ENCODE measurements around the gene ALS2.

The ALS2 gene

DNA sequence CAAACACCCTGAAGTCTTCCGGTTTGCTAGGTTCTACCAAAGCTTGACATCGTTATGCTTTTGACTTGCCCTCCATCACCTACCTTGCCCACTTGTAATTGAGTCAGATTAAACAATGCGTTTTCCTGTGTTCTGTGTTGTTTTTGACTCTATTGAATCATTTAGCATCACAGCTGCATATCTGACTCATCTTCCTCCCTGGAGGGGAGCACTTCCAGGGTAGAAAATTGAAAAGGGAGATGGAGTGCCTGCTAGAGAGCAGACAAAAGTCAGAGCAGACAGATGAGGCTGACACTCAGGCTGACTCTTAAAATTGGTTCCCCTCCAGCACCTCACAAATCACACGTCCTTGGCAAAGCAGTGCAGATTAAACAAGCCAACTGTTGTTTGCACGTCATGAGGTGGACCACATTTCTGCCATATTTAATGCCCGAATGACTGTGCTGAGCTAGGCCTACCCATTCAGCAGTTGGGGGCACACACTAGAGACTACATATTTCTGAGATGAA lies 84.5 kb downstream of the ALS2 start:
- DNase-seq (ENCODE audit: low read depth): no peak
- H3K4me3 ChIP-seq (ENCODE audit: low read depth, low read length): no peak overlapping the region
- TF ChIP-seq, protein P1, sequence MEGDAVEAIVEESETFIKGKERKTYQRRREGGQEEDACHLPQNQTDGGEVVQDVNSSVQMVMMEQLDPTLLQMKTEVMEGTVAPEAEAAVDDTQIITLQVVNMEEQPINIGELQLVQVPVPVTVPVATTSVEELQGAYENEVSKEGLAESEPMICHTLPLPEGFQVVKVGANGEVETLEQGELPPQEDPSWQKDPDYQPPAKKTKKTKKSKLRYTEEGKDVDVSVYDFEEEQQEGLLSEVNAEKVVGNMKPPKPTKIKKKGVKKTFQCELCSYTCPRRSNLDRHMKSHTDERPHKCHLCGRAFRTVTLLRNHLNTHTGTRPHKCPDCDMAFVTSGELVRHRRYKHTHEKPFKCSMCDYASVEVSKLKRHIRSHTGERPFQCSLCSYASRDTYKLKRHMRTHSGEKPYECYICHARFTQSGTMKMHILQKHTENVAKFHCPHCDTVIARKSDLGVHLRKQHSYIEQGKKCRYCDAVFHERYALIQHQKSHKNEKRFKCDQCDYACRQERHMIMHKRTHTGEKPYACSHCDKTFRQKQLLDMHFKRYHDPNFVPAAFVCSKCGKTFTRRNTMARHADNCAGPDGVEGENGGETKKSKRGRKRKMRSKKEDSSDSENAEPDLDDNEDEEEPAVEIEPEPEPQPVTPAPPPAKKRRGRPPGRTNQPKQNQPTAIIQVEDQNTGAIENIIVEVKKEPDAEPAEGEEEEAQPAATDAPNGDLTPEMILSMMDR (IDR thresholded peaks at IDR 0.05; ENCODE audit: insufficient read depth, low read depth, low read length, missing control alignments): no peak

DNA sequence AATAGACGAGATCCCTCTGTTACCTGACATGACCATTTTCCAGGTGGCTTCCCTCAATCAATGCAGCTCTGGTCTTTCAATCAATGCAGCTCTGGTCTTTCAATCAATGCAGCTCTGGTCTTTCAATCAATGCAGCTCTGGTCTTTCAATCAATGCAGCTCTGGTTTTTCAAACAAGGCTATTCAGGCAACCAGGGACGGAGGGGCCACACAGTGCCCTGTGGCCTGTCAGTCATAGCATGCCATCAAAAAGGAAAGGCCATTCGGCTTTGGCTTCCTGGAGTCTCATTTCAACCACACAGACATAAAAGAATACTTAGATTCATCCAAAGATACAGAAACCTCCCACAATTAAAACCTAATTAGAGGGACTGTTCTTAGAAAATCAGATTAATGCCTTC lies 95.6 kb downstream of the ALS2 start:
- no peak for DNase-seq (ENCODE audit: low read depth)
- no peak overlapping the region for H3K4me3 ChIP-seq (ENCODE audit: low read depth, low read length)
- TF ChIP-seq, protein P1 (IDR thresholded peaks at IDR 0.05; ENCODE audit: insufficient read depth, low read depth, low read length, missing control alignments): no peak

DNA sequence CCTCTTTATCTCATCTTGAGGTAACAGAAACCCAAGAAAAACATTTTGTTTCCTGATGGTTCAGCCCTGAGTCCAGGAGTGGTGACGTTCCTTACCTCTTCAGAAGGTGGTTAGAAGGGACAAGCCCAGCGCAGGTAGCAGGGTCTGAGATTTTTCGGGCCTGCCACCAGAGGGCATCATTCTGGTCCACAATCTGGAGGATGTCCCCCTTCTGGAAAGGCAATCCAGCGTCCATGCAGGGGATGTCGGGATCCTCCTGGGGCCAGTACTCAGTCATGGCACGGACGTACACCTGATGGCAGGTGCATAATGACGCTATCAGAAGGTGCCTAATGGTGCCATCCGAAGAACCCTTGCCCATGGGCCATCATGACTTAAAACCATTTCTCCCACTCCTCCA lies 100.0 kb downstream of the ALS2 start:
- H3K4me3 ChIP-seq (ENCODE audit: low read depth, low read length): no peak overlapping the region
- peak; percentile 34 for DNase-seq (ENCODE audit: low read depth)
- TF ChIP-seq, protein P1 (IDR thresholded peaks at IDR 0.05; ENCODE audit: insufficient read depth, low read depth, low read length, missing control alignments): peak; percentile 48

GRCh38 chr2:201678401-201678800 lies 102.3 kb downstream of the ALS2 start:
- TF ChIP-seq, protein P1 (IDR thresholded peaks at IDR 0.05; ENCODE audit: insufficient read depth, low read depth, low read length, missing control alignments): no peak

DNA sequence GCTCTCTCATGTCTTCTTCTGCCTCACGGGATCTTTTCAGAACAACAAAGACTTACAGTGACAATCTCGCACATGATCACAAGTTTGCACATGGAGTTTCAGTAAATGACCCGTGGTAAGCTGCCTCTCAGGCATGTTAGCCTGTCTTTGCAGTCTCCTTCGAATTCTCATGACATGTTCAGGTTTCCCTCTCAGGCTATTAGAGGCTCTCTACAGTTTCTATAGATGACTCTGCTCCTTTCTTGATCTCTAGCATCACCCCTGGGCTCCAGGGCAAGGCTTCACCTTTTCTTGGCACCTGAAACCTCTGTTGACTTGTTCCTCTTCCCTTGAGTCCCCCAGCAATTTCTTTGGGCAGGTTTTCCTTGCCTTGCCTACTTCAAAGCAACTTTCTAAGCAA lies 105.3 kb downstream of the ALS2 start:
- no peak overlapping the region for H3K4me3 ChIP-seq (ENCODE audit: low read depth, low read length)
- TF ChIP-seq, protein P1 (IDR thresholded peaks at IDR 0.05; ENCODE audit: insufficient read depth, low read depth, low read length, missing control alignments): no peak
- peak; percentile 59 for DNase-seq (ENCODE audit: low read depth)

More at GRCh38 chr2:201678401-201678800, 102.3 kb downstream of the ALS2 start:
- H3K4me3 ChIP-seq (ENCODE audit: low read depth, low read length): no peak overlapping the region
- DNase-seq (ENCODE audit: low read depth): no peak

DNA sequence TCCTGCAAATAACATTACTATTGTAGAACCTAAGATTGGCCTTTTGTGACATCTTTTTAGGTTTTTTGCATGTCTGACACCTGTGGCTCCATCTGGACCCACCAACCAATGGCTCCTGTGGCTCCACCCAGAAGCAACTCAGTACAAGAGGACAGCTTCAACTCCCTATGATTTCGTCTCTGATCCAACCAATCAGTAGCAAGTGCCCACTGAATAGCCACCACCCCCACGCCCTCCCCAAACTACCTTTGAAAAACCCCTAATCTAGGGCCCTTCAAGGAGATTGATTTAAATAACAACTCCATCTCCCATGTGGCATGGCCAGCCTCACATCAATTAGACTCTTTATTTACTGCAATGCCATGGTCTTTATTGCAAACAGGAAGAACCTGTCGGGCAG lies 105.9 kb downstream of the ALS2 start:
- no peak overlapping the region for H3K4me3 ChIP-seq (ENCODE audit: low read depth, low read length)
- no peak for DNase-seq (ENCODE audit: low read depth)
- TF ChIP-seq, protein P1 (IDR thresholded peaks at IDR 0.05; ENCODE audit: insufficient read depth, low read depth, low read length, missing control alignments): no peak

DNA sequence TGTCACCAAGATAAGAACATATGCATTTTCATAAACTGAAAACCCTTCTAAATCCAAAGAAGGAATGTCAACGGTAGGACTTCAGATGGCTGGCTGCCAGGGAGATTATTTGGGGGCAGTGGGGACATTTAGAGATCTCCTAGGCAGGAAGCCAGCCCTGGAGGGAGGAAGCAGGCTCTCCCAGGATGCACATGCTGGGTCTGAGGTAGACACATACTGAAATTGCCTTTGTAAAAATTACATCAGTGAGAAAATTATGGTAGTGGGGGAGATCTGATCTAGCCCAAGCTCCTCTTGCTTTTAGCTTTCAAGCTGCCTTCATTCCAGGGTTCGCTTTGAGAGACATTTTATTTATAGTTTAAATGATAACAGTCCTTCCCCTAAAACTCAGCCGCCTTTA lies 106.4 kb downstream of the ALS2 start:
- DNase-seq (ENCODE audit: low read depth): peak; percentile 21
- H3K4me3 ChIP-seq (ENCODE audit: low read depth, low read length): no peak overlapping the region
- TF ChIP-seq, protein P1 (IDR thresholded peaks at IDR 0.05; ENCODE audit: insufficient read depth, low read depth, low read length, missing control alignments): no peak

Data from GM12865 (cell line).